ENCODE measurements around the gene CALR. TPM values are rescaled to one million over a fixed set of nuclear protein-coding genes. Genes with fewer than 3 reads are reported as not detected.

CALR gene
- total and polyA plus RNA-seq, 2 donors (not counting 3 experiments of a cell fraction or from before 2014, with no cell fraction given): 1,135 to 1,636 TPM

DNA sequence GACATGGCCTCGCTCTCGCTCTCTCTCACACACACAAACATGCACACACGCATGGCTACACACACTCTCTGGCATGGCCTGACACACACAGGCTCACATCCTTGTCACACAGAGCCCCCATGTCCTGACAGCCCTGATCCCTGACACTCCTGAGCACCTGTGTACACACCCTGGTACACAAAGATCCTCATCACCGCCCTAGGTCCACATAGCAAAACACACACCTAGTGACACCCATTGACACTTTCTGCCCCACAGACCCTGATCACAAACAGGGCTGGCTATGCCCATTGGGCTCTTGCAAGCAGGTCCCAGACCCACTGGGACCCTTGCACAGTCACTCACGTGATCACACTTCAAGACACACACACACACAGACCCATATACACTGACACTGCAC is 52.9 kb downstream of the CALR start:
- Histone ChIP-seq H3K27ac (ENCODE audit: insufficient read depth, low read depth, low read length) (no peak overlapping the region), H3K4me2 (ENCODE audit: insufficient read depth, low read length) (no peak overlapping the region), H3K79me2 (ENCODE audit: control insufficient read depth, insufficient read depth, low read length) (no peaks in the 10 kb centered on the region), H3K4me1 (ENCODE audit: control insufficient read depth, extremely low read depth, insufficient read depth, low read length) (no peaks in the 10 kb centered on the region), H3K36me3 (ENCODE audit: control insufficient read depth in 2 of 2, extremely low read depth in 1 of 2, insufficient read depth in 2 of 2, low read length in 2 of 2) (no peaks in the 10 kb centered on the region), H2AFZ (ENCODE audit: low read depth, low read length) (no peak overlapping the region), H3K4me3 (replicated peaks in 1 of 3; ENCODE audit: insufficient read depth in 1 of 3, low read depth in 1 of 3, low read length in 3 of 3) (no peak overlapping the region), H3K27me3 (ENCODE audit: control insufficient read depth in 2 of 2, insufficient read depth in 2 of 2, low read length in 2 of 2) (no peaks in the 10 kb centered on the region), H3K9me1 (replicated peaks; ENCODE audit: control insufficient read depth, extremely low read depth, insufficient read depth, low read length) (no peaks in the 10 kb centered on the region), H4K20me1 (replicated peaks; ENCODE audit: control insufficient read depth, extremely low read depth, insufficient read depth, low read length) (no peaks in the 10 kb centered on the region), H3K9ac (replicated peaks; ENCODE audit: extremely low read depth, insufficient read depth, low read length) (no peak overlapping the region), H3K9me3 (replicated peaks; ENCODE audit: control insufficient read depth, insufficient read depth, low read length) (no peaks in the 10 kb centered on the region)
- BruUV-seq (replicated peaks): no TSS peak
- intact Hi-C loops (cut with micrococcal nuclease) (no loop called here), dilution Hi-C loops (cut with MboI; ENCODE audit: extremely low pct_ligation_motif_present, low sequenced_read_pairs) (no loop called here)
- FAIRE-seq (no peak), DNase-seq (ENCODE audit: low read depth, low spot score) (no peak)
- POLR2A ChIA-PET: no interaction called here
- CTCF ChIA-PET: interaction anchor here (1.0 to 1.6 kb wide), 5 partner anchors 14 to 103 kb away, joined by 3 to 8 read pairs (median 4); no protein-coding TSS in a partner anchor
- TF ChIP-seq MYC (IDR thresholded peaks at IDR 0.05; ENCODE audit: low read depth, low read length) (no peak), CTCF (IDR thresholded peaks at IDR 0.05; ENCODE audit: extremely low read depth in 1 of 2, insufficient read depth in 1 of 2, low read depth in 1 of 2, low read length in 2 of 2) (no peak), EZH2 (IDR thresholded peaks at IDR 0.05; ENCODE audit: borderline replicate concordance, low read depth, low read length, severe bottlenecking) (no peak), GATA2 (IDR thresholded peaks at IDR 0.05; ENCODE audit: insufficient read depth, insufficient read length, low read depth, low read length) (no peak), POLR2AphosphoS5 (IDR thresholded peaks at IDR 0.05; ENCODE audit: insufficient read depth, low read depth, low read length) (no peak), MAX (IDR thresholded peaks at IDR 0.05; ENCODE audit: insufficient read depth, insufficient read length) (no peak), POLR2A (IDR thresholded peaks at IDR 0.05; ENCODE audit: low read depth, low read length) (no peak)

Data from endothelial cell of umbilical vein (primary cell).